ENCODE measurements around the gene MEF2C. TPM values are rescaled to one million over a fixed set of nuclear protein-coding genes. Genes with fewer than 3 reads are reported as not detected.

MEF2C gene
- polyA plus RNA-seq, 1 donor from 2014 or later, result 30.2 TPM

DNA sequence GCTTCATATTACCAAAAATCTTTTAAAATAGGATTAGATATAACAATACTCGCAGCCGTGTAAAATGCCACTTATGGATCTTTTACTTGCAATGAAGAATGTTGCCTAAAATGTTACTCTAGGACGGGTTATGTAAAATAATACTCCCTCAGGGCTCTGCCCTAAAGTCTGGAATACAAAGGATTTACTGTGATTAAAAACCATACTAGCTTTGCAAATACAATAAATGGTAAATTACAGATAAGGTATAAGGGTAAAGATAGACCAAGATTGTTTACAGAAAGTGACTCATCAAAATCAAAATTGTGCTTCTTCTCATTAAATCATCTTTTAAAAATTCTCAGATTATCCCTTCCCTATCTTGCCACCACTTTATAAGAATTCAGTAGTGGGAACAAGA lies 163.6 kb downstream of the MEF2C start:
- H3F3A ChIP-seq (ENCODE audit: insufficient read depth, low read length, poor library complexity, severe bottlenecking), result no peaks in the 10 kb centered on the region
- H3K9me3 ChIP-seq (ENCODE audit: low read length), result no peaks in the 10 kb centered on the region
- no peak overlapping the region for H3K27ac ChIP-seq (ENCODE audit: low read length)
- H2AFZ ChIP-seq (ENCODE audit: low read depth, low read length), result no peak overlapping the region
- no peaks in the 10 kb centered on the region for H3K36me3 ChIP-seq (ENCODE audit: insufficient read depth, low read length)
- no peaks in the 10 kb centered on the region for H3K79me2 ChIP-seq (replicated peaks; ENCODE audit: insufficient read depth, low read length)
- H3K4me3 ChIP-seq (ENCODE audit: low read length), result no peak overlapping the region
- no peak overlapping the region for H3K4me2 ChIP-seq (ENCODE audit: low read length)
- no peak overlapping the region for H3K9ac ChIP-seq (ENCODE audit: low read length)
- no peaks in the 10 kb centered on the region for H3K27me3 ChIP-seq (ENCODE audit: insufficient read depth, low read depth, low read length)
- no peaks in the 10 kb centered on the region for H3K9me2 ChIP-seq (ENCODE audit: insufficient read depth, low read length)
- no peaks in the 10 kb centered on the region for H4K20me1 ChIP-seq (ENCODE audit: insufficient read depth)
- TF ChIP-seq REST (IDR thresholded peaks at IDR 0.05; ENCODE audit: borderline replicate concordance) (no peak), TAF1 (IDR thresholded peaks at IDR 0.05; ENCODE audit: low read depth) (no peak), EP300 (conservative IDR thresholded peaks at IDR 0.05; ENCODE audit: poor library complexity, severe bottlenecking) (no peak), RAD21 (conservative IDR thresholded peaks at IDR 0.05) (no peak), MXI1 (conservative IDR thresholded peaks at IDR 0.05; ENCODE audit: poor library complexity, severe bottlenecking) (no peak), EZH2 (IDR thresholded peaks at IDR 0.05; ENCODE audit: borderline replicate concordance, insufficient read depth, low read length, poor library complexity, severe bottlenecking) (no peak), SMC3 (conservative IDR thresholded peaks at IDR 0.05; ENCODE audit: poor library complexity) (no peak), POLR2AphosphoS5 (IDR thresholded peaks at IDR 0.05) (no peak)
- TF ChIP-seq, protein P1, sequence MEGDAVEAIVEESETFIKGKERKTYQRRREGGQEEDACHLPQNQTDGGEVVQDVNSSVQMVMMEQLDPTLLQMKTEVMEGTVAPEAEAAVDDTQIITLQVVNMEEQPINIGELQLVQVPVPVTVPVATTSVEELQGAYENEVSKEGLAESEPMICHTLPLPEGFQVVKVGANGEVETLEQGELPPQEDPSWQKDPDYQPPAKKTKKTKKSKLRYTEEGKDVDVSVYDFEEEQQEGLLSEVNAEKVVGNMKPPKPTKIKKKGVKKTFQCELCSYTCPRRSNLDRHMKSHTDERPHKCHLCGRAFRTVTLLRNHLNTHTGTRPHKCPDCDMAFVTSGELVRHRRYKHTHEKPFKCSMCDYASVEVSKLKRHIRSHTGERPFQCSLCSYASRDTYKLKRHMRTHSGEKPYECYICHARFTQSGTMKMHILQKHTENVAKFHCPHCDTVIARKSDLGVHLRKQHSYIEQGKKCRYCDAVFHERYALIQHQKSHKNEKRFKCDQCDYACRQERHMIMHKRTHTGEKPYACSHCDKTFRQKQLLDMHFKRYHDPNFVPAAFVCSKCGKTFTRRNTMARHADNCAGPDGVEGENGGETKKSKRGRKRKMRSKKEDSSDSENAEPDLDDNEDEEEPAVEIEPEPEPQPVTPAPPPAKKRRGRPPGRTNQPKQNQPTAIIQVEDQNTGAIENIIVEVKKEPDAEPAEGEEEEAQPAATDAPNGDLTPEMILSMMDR (IDR thresholded peaks at IDR 0.05; ENCODE audit: poor library complexity, severe bottlenecking), result no peak

DNA sequence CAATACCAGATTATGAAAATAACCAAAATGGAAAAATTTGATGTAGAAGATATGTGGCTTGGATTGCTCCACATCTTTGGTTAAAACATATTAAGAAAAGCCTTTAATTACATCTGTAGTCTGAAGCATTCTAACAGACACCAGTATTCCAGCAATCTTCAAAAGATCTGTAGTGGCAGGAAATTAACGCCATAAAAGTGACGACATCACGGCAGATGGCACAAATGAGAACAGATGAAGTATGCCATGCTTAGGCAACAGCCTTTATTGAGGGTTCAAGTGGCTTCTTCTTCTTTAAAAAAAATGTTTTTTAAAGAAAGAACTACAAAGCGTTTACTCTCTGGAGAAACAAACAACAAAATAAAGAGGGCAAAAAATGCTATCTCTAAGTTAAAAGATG lies 164.2 kb downstream of the MEF2C start:
- Histone ChIP-seq H3K4me2 (ENCODE audit: low read length) (no peak overlapping the region), H3K9me3 (ENCODE audit: low read length) (no peaks in the 10 kb centered on the region), H3K27ac (ENCODE audit: low read length) (no peak overlapping the region), H3K9ac (ENCODE audit: low read length) (no peak overlapping the region), H4K20me1 (ENCODE audit: insufficient read depth) (no peaks in the 10 kb centered on the region), H3K9me2 (ENCODE audit: insufficient read depth, low read length) (no peaks in the 10 kb centered on the region), H3K79me2 (replicated peaks; ENCODE audit: insufficient read depth, low read length) (no peaks in the 10 kb centered on the region), H3K36me3 (ENCODE audit: insufficient read depth, low read length) (no peaks in the 10 kb centered on the region), H3F3A (ENCODE audit: insufficient read depth, low read length, poor library complexity, severe bottlenecking) (no peaks in the 10 kb centered on the region), H3K4me3 (ENCODE audit: low read length) (no peak overlapping the region), H2AFZ (ENCODE audit: low read depth, low read length) (no peak overlapping the region), H3K27me3 (ENCODE audit: insufficient read depth, low read depth, low read length) (no peaks in the 10 kb centered on the region)
- TF ChIP-seq MXI1 (conservative IDR thresholded peaks at IDR 0.05; ENCODE audit: poor library complexity, severe bottlenecking) (no peak), EP300 (conservative IDR thresholded peaks at IDR 0.05; ENCODE audit: poor library complexity, severe bottlenecking) (no peak), EZH2 (IDR thresholded peaks at IDR 0.05; ENCODE audit: borderline replicate concordance, insufficient read depth, low read length, poor library complexity, severe bottlenecking) (no peak), REST (IDR thresholded peaks at IDR 0.05; ENCODE audit: borderline replicate concordance) (no peak), RAD21 (conservative IDR thresholded peaks at IDR 0.05) (no peak), POLR2AphosphoS5 (IDR thresholded peaks at IDR 0.05) (no peak), TAF1 (IDR thresholded peaks at IDR 0.05; ENCODE audit: low read depth) (no peak), SMC3 (conservative IDR thresholded peaks at IDR 0.05; ENCODE audit: poor library complexity) (no peak)
- TF ChIP-seq, protein P1 (IDR thresholded peaks at IDR 0.05; ENCODE audit: poor library complexity, severe bottlenecking), result no peak
